HL-60 (cell line): ENCODE data around the gene RNASE1.
"Not testable (repeated sequence)": the region's sequence is repeated elsewhere in the genome, so short reads cannot be mapped to it uniquely, and the experiment has no call there.

ENCODE experiments used
- DNase-seq, 2 experiments: peaks; one replicate each; pipeline ENCODE4 v3.0.0-alpha.2; 2010 to 2020; ENCODE audit warnings: low read depth in 1 of 2, low spot score in 1 of 2
- H3K27ac ChIP-seq: fragments of 250-450 bp; sonication (Bioruptor Pico); replicated peaks from 2 replicates; pipeline ENCODE4 v1.5.1; 2020; ENCODE audit warnings: mild to moderate bottlenecking, moderate library complexity
- H3K27me3 ChIP-seq: fragments of 250-450 bp; sonication (Bioruptor Pico); 2 replicates; pipeline ENCODE4 v1.5.1; 2021; ENCODE audit warnings: mild to moderate bottlenecking, moderate library complexity; ENCODE audit not compliant: insufficient read depth, poor library complexity, severe bottlenecking
- H3K4me3 ChIP-seq: replicated peaks from 2 replicates; pipeline ENCODE4 v1.5.1; 2011; ENCODE audit warnings: mild to moderate bottlenecking, control low read depth, low read length; ENCODE audit not compliant: insufficient read depth
- CTCF ChIP-seq: IDR thresholded peaks from one replicate; pipeline ENCODE4 v1.5.1; 2011; ENCODE audit warnings: low read length, control low read depth, inconsistent platforms; ENCODE audit not compliant: insufficient read depth
- GABPA ChIP-seq: IDR thresholded peaks from 2 replicates; pipeline ENCODE4 v1.6.1; 2012; ENCODE audit warnings: low read depth
- POLR2AphosphoS5 ChIP-seq: IDR thresholded peaks from 2 replicates; pipeline ENCODE4 v1.6.1; 2012; ENCODE audit warnings: low read depth
- SPI1 ChIP-seq: IDR thresholded peaks from 2 replicates; pipeline ENCODE4 v1.6.1; 2012; ENCODE audit warnings: low read depth, mild to moderate bottlenecking, borderline replicate concordance
- TF ChIP-seq, protein P1 (sequence below): IDR thresholded peaks from 2 replicates; pipeline ENCODE4 v1.6.1; 2012; ENCODE audit warnings: low read depth; ENCODE audit not compliant: insufficient replicate concordance

Gene RNASE1

DNA sequence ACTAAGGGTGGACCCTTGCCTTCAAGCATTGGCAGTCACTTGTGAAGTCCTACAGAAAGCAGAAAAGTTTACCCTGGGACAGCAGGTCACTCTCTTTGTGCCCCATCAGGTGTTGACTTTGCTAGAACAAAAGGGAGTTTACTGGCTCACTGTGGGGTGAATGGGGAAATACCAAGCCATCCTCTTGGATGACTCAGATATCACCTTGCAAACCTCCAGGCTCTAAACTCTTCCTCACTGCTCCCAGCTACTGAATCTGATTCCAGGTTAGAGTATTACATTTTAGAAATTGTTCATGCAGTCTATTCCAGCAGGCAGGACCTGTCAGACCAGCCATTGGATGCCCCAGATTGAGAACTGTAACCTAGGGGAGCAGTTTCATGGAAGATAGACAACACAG is 41.7 kb downstream of the RNASE1 start:
- Histone ChIP-seq H3K4me3 (no peak overlapping the region), H3K27me3 (no peaks in the 10 kb centered on the region), H3K27ac (no peak overlapping the region)
- TF ChIP-seq GABPA (no peak), POLR2AphosphoS5 (no peak), CTCF (no peak), SPI1 (no peak)
- TF ChIP-seq, protein P1, sequence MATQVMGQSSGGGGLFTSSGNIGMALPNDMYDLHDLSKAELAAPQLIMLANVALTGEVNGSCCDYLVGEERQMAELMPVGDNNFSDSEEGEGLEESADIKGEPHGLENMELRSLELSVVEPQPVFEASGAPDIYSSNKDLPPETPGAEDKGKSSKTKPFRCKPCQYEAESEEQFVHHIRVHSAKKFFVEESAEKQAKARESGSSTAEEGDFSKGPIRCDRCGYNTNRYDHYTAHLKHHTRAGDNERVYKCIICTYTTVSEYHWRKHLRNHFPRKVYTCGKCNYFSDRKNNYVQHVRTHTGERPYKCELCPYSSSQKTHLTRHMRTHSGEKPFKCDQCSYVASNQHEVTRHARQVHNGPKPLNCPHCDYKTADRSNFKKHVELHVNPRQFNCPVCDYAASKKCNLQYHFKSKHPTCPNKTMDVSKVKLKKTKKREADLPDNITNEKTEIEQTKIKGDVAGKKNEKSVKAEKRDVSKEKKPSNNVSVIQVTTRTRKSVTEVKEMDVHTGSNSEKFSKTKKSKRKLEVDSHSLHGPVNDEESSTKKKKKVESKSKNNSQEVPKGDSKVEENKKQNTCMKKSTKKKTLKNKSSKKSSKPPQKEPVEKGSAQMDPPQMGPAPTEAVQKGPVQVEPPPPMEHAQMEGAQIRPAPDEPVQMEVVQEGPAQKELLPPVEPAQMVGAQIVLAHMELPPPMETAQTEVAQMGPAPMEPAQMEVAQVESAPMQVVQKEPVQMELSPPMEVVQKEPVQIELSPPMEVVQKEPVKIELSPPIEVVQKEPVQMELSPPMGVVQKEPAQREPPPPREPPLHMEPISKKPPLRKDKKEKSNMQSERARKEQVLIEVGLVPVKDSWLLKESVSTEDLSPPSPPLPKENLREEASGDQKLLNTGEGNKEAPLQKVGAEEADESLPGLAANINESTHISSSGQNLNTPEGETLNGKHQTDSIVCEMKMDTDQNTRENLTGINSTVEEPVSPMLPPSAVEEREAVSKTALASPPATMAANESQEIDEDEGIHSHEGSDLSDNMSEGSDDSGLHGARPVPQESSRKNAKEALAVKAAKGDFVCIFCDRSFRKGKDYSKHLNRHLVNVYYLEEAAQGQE: no peak
- DNase-seq: no peak

- not testable (repeated sequence) for H3K27ac ChIP-seq, DNase-seq, H3K4me3 ChIP-seq, H3K27me3 ChIP-seq
These were observed 43.2 kb downstream of the RNASE1 start for GRCh38 chr14:20759465-20759864.

DNA sequence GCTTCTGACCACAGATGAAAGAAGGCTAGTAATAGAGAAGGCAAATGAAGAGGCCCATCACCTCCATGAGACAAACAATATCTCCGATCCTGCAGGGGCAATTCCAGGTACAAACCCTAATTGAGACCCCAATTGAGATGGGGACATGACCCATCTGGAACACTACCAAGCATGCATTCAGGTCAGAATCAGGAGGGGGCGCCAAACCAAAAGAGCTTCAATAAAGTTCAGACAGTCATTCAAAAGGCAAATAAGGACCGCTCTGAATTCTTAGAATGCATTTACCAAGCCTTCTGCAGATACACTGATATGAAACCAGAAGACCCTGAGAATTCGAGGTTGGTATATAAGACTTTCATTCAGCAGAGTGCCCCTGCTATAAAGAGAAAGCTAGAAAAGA is 44.7 kb downstream of the RNASE1 start:
- TF ChIP-seq SPI1: no peak
- DNase-seq: peak in 1 of 2 experiments; percentile 41
- Histone ChIP-seq H3K4me3 (no peak overlapping the region), H3K27ac (no peak overlapping the region), H3K27me3 (no peaks in the 10 kb centered on the region)

DNA sequence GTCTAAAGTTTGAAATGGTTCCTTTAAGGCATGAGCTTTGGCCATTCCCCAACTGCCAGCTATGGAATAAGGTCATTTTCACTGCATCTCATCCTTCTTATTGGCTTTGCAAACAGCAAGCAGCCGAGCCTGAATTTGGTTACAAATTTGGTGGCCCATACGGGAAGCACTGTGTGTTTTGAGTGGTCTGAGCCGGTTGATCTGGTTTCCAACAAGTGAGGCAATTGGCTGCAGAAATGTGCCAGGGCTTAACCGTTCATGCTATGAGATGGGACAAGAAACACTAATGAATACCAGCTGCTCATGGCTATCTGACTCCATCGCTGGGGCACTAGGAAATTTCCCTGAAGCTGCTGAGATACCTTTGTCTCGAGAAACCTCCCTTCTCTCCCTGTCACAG is 47.6 kb downstream of the RNASE1 start:
- no peak for TF ChIP-seq GABPA
- TF ChIP-seq, protein P1: no peak
- TF ChIP-seq CTCF: no peak
- no peak for TF ChIP-seq SPI1
- TF ChIP-seq POLR2AphosphoS5: no peak
- H3K27me3 ChIP-seq: no peaks in the 10 kb centered on the region
- no peak overlapping the region for H3K4me3 ChIP-seq
- H3K27ac ChIP-seq: no peak overlapping the region
- no peak for DNase-seq

GRCh38 chr14:20754308-20754707 is 48.3 kb downstream of the RNASE1 start:
- no peak for DNase-seq
- Histone ChIP-seq H3K4me3 (no peak overlapping the region), H3K27ac (no peak overlapping the region), H3K27me3 (no peaks in the 10 kb centered on the region)
- TF ChIP-seq CTCF: no peak
- TF ChIP-seq SPI1: no peak
- TF ChIP-seq GABPA: no peak
- no peak for TF ChIP-seq POLR2AphosphoS5
- TF ChIP-seq, protein P1: no peak
